Esophagus muscularis mucosa (tissue), 4 donors: ENCODE results near the gene TRIP11. TPM values are rescaled to one million over a fixed set of nuclear protein-coding genes. Genes with fewer than 3 reads are reported as not detected.
A peak's percentile ranks its signal among the peaks of the same experiment; 100 is the strongest.

Experiments
- DNase-seq: peaks from one replicate; pipeline ENCODE4 v3.0.0-alpha.2; 2017; ENCODE audit errors: extremely low spot score
- H3K27ac ChIP-seq, 4 donors: fragments of 200-600 bp; sonication (generic); replicated peaks in 1 of 4; 1 replicate in 3 of 4; 2 replicates in 1 of 4; pipeline ENCODE4 v1.5.1; 2016 to 2019; ENCODE audit warnings: mild to moderate bottlenecking in 1 of 4
- H3K27me3 ChIP-seq, 4 donors: fragments of 200-600 bp; sonication (generic); one replicate each; pipeline versions ENCODE4 v1.5.1 to v1.6.0; 2016 to 2019
- H3K36me3 ChIP-seq, 4 donors: fragments of 200-600 bp; sonication (generic); one replicate each; pipeline ENCODE4 v1.5.1; 2016 to 2019
- H3K4me1 ChIP-seq, 4 donors: fragments of 200-600 bp; sonication (generic); one replicate each; pipeline ENCODE4 v1.5.1; 2016 to 2019
- H3K4me3 ChIP-seq, 4 donors: fragments of 200-600 bp; sonication (generic); 1 replicate in 2 of 4; 2 replicates in 2 of 4; pipeline ENCODE4 v1.5.1; 2016 to 2019; ENCODE audit warnings: mild to moderate bottlenecking in 4 of 4, moderate library complexity in 1 of 4
- H3K9me3 ChIP-seq, 4 donors: fragments of 200-600 bp; sonication (generic); 1 replicate in 3 of 4; 2 replicates in 1 of 4; pipeline ENCODE4 v1.5.1; 2016 to 2019
- EP300 ChIP-seq: sonication (generic); formaldehyde crosslinking; IDR thresholded peaks from one replicate; pipeline ENCODE4 v1.6.1; 2017; ENCODE audit warnings: antibody characterized with exemption
- POLR2A ChIP-seq: fragments of 450-650 bp; IDR thresholded peaks from one replicate; pipeline ENCODE4 v1.6.1; 2017; ENCODE audit warnings: antibody characterized with exemption, moderate library complexity, mild to moderate bottlenecking, low read depth
- POLR2AphosphoS5 ChIP-seq, 2 donors: sonication (generic); formaldehyde crosslinking; IDR thresholded peaks; one replicate each; pipeline ENCODE4 v1.6.1; 2017; ENCODE audit warnings: antibody characterized with exemption in 2 of 2
- WGBS: methylation state at CpG from one replicate; pipeline ENCODE4 v1.1.5; 2018; 5-methylcytosine and 5-hydroxymethylcytosine counted together
- intact Hi-C: fragments of 100-400 bp; cut with DNase I; formaldehyde crosslinking; loops from one replicate; pipeline ENCODE4 v1.15.1; 2023
- total RNA-seq, 4 donors: library from RNA; depleted of rRNA; stranded (reverse); fragments of >200 nt; gene quantifications; one replicate each; pipeline versions ENCODE4 v1.1.0 to v1.2.1, GENCODE V29; 2016
- TF ChIP-seq, protein P1 (sequence below), 3 experiments: fragments of 200-600 bp in 2 of 3; fragments of 450-650 bp in 1 of 3; sonication (generic) in 2 of 3; IDR thresholded peaks; one replicate each; pipeline ENCODE4 v1.5.1; 2017 to 2019; ENCODE audit warnings: antibody characterized with exemption in 3 of 3, mild to moderate bottlenecking in 2 of 3, moderate library complexity in 1 of 3

The TRIP11 gene
- total RNA-seq, 4 donors from 2014 or later, result 24.0 to 36.2 (median 29.6) TPM

DNA sequence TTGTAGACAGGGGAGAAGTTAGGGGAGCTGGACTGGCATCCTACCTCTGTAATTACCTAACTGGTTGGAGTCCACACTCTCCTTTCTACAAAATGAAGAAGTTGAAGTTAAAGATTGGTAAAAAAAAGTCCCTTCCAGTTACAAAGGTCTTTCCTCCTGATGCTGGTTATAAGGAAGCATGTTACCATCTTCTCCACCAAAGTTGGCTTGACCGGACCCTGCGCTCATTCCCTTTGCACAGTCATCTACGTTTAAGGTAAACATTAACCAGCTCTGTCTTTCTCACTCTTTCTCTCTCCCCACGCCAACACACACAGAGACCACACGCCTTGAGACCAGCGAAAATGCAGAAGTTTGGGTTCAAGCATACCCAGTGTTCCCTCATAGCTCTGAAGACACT, 104.3 kb downstream of the TRIP11 start:
- WGBS, result 91% methylated on average over 6 of the region's 6 CpGs
- TF ChIP-seq, protein P1, sequence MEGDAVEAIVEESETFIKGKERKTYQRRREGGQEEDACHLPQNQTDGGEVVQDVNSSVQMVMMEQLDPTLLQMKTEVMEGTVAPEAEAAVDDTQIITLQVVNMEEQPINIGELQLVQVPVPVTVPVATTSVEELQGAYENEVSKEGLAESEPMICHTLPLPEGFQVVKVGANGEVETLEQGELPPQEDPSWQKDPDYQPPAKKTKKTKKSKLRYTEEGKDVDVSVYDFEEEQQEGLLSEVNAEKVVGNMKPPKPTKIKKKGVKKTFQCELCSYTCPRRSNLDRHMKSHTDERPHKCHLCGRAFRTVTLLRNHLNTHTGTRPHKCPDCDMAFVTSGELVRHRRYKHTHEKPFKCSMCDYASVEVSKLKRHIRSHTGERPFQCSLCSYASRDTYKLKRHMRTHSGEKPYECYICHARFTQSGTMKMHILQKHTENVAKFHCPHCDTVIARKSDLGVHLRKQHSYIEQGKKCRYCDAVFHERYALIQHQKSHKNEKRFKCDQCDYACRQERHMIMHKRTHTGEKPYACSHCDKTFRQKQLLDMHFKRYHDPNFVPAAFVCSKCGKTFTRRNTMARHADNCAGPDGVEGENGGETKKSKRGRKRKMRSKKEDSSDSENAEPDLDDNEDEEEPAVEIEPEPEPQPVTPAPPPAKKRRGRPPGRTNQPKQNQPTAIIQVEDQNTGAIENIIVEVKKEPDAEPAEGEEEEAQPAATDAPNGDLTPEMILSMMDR (IDR thresholded peaks at IDR 0.05), result no peak
- TF ChIP-seq POLR2AphosphoS5 (IDR thresholded peaks at IDR 0.05) (no peak), POLR2A (no peak), EP300 (no peak)
- DNase-seq, result no peak
- Histone ChIP-seq H3K36me3 (peaks cover 0 to 31% (median 12%) of the 10 kb centered on the region in 4 donors), H3K27me3 (no peaks in the 10 kb centered on the region), H3K4me3 (no peak overlapping the region), H3K9me3 (no peaks in the 10 kb centered on the region), H3K4me1 (peaks cover 0 to 6% (median 0%) of the 10 kb centered on the region in 4 donors), H3K27ac (peak overlapping the region in 1 of 4 donors; percentile 30)
- intact Hi-C loops, result no loop called here

DNA sequence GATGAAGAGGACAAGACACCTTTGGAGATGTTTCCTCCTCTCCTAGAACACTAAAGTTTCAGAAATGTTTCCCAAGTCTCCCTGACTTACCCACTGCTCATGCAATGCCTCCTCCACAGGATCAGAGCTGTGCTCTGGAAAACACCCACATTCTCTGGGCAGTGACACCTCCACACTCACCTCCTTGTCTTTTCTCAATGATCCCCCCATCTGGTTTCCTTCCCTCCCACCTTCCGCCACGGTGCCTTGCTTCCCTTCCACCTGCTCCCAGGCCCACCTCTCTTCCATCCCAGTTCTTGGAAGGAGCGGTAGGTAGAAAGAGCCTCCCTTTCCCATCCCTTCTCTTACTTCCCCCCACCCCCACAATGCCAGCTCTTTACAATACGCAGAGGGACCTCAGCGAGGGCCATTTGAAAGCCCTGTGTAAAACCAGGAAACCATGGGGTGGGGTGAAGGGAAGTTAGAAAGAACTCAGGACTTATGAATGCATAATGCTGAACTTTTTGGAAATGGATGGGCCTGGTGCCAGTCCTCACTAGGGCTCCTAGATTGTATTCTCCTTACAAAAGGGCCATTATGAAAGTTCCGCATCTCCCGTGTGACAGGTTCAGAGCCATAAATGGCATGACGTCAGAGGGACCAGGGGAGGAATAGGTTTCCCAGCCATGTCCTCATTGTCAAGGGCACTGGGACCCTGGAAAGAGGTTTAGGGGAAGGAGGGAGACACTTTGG, 105.1 kb downstream of the TRIP11 start:
- intact Hi-C loops, result no loop called here
- Histone ChIP-seq H3K27me3 (no peaks in the 10 kb centered on the region), H3K36me3 (peaks cover 0 to 22% (median 5%) of the 10 kb centered on the region in 4 donors), H3K4me1 (peaks cover 0 to 6% (median 2%) of the 10 kb centered on the region in 4 donors), H3K27ac (peak overlapping the region in 1 of 4 donors; percentile 30), H3K4me3 (no peak overlapping the region), H3K9me3 (no peaks in the 10 kb centered on the region)
- no peak for TF ChIP-seq EP300
- TF ChIP-seq POLR2A, result no peak
- peak in 1 of 2 donors; percentile 15 for TF ChIP-seq POLR2AphosphoS5 (IDR thresholded peaks at IDR 0.05)
- TF ChIP-seq, protein P1 (IDR thresholded peaks at IDR 0.05), result no peak
- 88% methylated on average over 8 of the region's 8 CpGs for WGBS
- DNase-seq, result no peak

DNA sequence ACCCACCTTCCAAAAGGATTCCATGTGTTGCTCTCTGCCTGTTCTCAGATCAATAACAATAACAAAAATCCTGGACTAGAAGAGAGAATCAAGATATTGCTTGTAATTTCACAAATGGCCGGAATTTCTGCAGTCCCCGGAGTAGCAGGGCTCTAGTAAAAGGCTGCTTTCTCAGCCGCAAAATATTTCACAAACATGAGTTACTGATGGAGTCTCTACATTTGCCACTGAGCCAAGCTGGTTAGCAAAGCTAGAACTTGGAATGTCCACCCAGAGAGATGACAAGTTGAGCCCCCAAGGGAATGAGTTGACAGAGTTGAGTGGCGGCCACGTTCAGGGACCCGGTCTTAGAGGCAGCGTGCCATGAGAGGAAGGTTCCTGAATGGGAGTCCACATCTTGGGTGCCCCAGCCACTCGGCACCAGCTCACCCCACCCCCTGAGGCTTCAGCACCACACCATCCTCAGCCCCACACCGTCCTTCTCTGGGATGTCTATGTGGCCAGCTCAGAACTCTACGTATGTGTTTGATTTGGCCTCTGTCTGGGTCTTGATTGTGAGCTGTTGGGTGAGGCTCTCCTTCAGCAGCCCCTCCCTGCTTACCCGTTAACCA, 108.3 kb downstream of the TRIP11 start:
- H3K27ac ChIP-seq, result no peak overlapping the region
- no peaks in the 10 kb centered on the region for H3K27me3 ChIP-seq
- no peak for TF ChIP-seq POLR2A
- TF ChIP-seq, protein P1 (IDR thresholded peaks at IDR 0.05), result no peak
- TF ChIP-seq POLR2AphosphoS5 (IDR thresholded peaks at IDR 0.05), result no peak
- TF ChIP-seq EP300, result no peak
- no peaks in the 10 kb centered on the region for H3K9me3 ChIP-seq
- intact Hi-C loops, result no loop called here
- 91% methylated on average over 6 of the region's 11 CpGs for WGBS
- no peak overlapping the region for H3K4me3 ChIP-seq
- H3K4me1 ChIP-seq, result peaks cover 0 to 9% (median 3%) of the 10 kb centered on the region in 4 donors
- DNase-seq, result no peak
- peaks cover 0 to 9% (median 4%) of the 10 kb centered on the region in 4 donors for H3K36me3 ChIP-seq

DNA sequence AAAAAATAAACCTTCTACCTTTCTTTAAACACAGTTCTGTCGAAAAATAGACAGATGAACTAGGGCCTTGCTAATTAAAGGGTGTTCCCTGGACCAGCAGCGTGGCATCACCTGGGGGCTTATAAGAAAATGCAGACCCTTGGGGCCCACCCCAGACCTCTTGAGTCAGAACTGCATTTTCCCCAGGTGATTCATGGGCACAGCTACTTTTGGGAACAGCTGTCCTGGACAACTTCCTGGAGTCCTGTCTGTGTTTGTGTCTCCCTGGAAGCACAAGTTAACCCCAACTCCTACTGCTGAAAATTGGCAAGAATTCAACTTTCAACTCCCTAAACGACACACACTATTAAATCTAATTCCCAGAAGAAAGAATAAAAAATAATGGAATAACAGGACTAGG, 110.2 kb downstream of the TRIP11 start:
- H3K4me1 ChIP-seq, result peaks cover 4 to 24% (median 14%) of the 10 kb centered on the region in 4 donors
- no peaks in the 10 kb centered on the region for H3K36me3 ChIP-seq
- 58% methylated on average over 3 of the region's 3 CpGs for WGBS
- no peak for DNase-seq
- no peaks in the 10 kb centered on the region for H3K9me3 ChIP-seq
- intact Hi-C loops, result no loop called here
- no peak overlapping the region for H3K27ac ChIP-seq
- H3K27me3 ChIP-seq, result no peaks in the 10 kb centered on the region
- TF ChIP-seq POLR2A, result no peak
- no peak for TF ChIP-seq EP300
- no peak overlapping the region for H3K4me3 ChIP-seq

DNA sequence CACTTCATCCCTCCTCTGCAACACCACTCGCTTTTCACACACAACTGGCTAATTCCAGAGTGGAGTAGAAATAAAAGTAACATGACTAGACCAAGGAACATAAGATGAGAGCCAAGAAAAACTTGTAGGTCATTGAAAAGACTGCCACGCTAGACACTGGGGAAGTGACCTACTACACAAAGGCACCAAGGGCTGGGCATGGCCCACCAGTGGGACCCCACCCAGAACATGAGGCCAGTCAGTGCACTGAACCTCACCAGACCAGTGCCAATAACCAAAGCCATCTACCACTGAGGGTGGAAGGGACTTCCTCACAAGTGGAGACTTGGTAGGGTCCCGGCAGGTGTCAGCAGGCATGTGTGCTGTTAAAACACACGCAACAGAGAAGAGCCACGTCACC, 112.1 kb downstream of the TRIP11 start:
- H3K36me3 ChIP-seq, result no peaks in the 10 kb centered on the region
- no peaks in the 10 kb centered on the region for H3K27me3 ChIP-seq
- TF ChIP-seq POLR2A, result no peak
- TF ChIP-seq, protein P1 (IDR thresholded peaks at IDR 0.05), result no peak
- TF ChIP-seq EP300, result no peak
- TF ChIP-seq POLR2AphosphoS5 (IDR thresholded peaks at IDR 0.05), result no peak
- no peak overlapping the region for H3K27ac ChIP-seq
- 91% methylated on average over 5 of the region's 5 CpGs for WGBS
- DNase-seq, result no peak
- peaks cover 4 to 24% (median 18%) of the 10 kb centered on the region in 4 donors for H3K4me1 ChIP-seq
- no peak overlapping the region for H3K4me3 ChIP-seq
- no peaks in the 10 kb centered on the region for H3K9me3 ChIP-seq
- intact Hi-C loops, result no loop called here
